Omental fat pad (tissue), 4 donors: ENCODE measurements around the gene SCIN. TPM values are rescaled to one million over a fixed set of nuclear protein-coding genes. Genes with fewer than 3 reads are reported as not detected.
"Not testable (repeated sequence)": the region's sequence is repeated elsewhere in the genome, so short reads cannot be mapped to it uniquely, and the experiment has no call there.

Source experiments
- ATAC-seq: fragments of 150-250 bp; one replicate; pipeline ENCODE4 v1.9.1; 2016; ENCODE audit warnings: mild to moderate bottlenecking, moderate library complexity; ENCODE audit not compliant: low FRiP score
- DNase-seq: peaks from one replicate; pipeline ENCODE4 v3.0.0-alpha.2; 2019; ENCODE audit warnings: low spot score
- total RNA-seq, 4 donors: library from RNA; depleted of rRNA; stranded (reverse); fragments of >200 nt; gene quantifications; one replicate each; pipeline ENCODE4 v1.1.0, GENCODE V29; 2016
- TF ChIP-seq, protein P1 (sequence below), 3 donors: fragments of 450-650 bp; IDR thresholded peaks; one replicate each; pipeline ENCODE4 v1.5.1; 2016 to 2017; ENCODE audit warnings: antibody characterized with exemption in 3 of 3, mild to moderate bottlenecking in 3 of 3, moderate library complexity in 2 of 3

SCIN gene
- total RNA-seq, 4 donors from 2014 or later = 1.4 to 15.7 (median 7.9) TPM

DNA sequence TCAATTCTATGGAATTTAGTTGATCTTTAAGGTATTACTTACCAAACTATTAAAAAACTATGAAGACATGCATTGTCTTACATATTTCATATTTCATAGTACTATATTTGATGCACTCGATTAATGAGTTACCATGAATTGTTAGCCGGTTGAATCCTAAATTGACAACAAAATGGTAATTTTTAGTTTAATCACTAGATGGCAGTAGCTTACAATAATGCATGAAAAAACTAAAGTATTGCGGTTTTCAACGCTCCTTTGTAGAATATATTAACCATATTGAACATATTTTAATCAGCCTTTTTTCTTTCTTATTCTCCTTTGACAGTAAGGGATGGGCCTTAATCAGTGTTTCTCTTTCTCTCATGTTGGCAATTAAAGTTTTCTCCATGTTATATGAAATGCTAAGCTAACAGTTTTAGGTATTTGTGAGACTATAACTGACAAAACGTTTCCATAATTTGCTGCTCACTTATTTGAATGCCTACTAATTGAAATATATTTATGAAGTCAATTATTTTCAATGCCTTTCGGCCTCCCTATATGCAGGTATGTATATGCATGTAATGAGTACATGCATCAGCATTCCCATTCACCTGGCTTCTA lies 68.4 kb downstream of the SCIN start:
- ATAC-seq (no peak), DNase-seq (no peak)
- TF ChIP-seq, protein P1, sequence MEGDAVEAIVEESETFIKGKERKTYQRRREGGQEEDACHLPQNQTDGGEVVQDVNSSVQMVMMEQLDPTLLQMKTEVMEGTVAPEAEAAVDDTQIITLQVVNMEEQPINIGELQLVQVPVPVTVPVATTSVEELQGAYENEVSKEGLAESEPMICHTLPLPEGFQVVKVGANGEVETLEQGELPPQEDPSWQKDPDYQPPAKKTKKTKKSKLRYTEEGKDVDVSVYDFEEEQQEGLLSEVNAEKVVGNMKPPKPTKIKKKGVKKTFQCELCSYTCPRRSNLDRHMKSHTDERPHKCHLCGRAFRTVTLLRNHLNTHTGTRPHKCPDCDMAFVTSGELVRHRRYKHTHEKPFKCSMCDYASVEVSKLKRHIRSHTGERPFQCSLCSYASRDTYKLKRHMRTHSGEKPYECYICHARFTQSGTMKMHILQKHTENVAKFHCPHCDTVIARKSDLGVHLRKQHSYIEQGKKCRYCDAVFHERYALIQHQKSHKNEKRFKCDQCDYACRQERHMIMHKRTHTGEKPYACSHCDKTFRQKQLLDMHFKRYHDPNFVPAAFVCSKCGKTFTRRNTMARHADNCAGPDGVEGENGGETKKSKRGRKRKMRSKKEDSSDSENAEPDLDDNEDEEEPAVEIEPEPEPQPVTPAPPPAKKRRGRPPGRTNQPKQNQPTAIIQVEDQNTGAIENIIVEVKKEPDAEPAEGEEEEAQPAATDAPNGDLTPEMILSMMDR (IDR thresholded peaks at IDR 0.05) = no peak

DNA sequence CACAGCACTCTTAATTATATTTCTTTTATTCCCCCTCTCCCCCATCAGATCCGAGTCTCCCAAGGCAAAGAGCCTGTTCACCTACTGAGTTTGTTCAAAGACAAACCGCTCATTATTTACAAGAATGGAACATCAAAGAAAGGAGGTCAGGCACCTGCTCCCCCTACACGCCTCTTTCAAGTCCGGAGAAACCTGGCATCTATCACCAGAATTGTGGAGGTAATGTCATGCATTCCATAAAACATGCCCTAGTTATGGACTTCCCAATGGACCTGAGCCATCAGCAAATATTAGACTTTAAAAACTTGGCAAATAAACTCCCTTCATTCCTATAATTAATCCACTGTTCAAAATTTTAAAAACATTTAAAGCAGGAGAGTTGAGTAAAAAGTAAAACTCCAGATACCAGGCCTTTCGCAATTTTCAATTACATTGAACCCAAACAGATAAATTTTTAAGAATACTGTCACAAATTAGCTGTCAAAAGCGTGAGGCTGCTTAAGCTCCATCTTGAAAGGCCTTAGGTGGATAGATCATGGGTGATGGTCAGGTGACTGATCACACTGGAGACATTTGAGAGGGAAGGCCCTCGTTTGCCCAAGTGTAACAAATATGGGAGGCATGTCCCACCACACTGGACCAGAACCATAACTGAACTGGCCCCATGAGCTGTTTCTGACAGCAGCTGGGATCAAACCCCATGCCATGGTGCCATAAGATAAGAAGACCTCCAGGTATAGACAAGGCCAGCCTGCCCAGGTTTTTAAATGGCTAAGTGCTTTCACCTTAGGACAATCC lies 70.0 kb downstream of the SCIN start:
- no peak for ATAC-seq
- no peak for DNase-seq
- TF ChIP-seq, protein P1 (IDR thresholded peaks at IDR 0.05) = no peak

DNA sequence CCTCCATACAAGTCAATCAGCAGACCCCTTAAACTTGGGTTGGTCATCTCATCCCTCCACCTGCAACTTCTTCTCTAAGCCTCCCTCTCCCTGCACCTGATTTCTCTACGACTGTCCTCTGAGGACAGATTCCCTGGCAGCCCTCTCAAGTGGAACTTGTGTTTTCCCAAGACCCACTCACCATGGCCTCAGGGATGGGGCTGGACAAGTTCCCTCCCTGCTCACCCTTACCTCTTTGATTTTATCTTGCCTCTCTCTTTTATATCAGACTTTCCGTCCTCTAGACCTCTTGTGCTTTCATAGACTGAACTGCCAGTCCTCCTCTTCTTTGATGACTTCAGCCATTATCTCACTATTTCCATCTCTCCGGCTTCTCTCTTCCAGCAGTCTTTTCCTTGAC lies 70.7 kb downstream of the SCIN start:
- DNase-seq (no peak), ATAC-seq (no peak)
- TF ChIP-seq, protein P1 (IDR thresholded peaks at IDR 0.05) = no peak

DNA sequence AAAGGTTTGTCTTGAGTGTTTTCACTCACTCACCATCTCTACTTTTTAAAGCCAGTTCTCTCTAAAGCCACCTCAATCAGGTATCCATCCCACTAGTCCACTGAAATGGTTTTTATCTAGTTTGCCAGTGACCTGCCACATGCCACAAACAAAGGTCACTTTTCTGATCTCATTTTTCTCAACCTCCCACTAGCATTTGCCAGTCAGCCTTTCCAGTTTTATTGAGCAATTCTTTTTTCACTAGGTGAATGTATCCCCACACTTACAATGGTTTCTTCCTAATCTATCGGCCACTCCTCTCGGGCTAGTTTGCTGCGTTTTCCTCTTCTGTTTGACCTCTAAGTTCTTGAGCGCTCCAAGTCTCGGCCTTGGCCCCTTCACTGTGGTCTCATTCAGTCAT lies 72.0 kb downstream of the SCIN start:
- no peak for ATAC-seq
- no peak for DNase-seq
- TF ChIP-seq, protein P1 (IDR thresholded peaks at IDR 0.05) = no peak

DNA sequence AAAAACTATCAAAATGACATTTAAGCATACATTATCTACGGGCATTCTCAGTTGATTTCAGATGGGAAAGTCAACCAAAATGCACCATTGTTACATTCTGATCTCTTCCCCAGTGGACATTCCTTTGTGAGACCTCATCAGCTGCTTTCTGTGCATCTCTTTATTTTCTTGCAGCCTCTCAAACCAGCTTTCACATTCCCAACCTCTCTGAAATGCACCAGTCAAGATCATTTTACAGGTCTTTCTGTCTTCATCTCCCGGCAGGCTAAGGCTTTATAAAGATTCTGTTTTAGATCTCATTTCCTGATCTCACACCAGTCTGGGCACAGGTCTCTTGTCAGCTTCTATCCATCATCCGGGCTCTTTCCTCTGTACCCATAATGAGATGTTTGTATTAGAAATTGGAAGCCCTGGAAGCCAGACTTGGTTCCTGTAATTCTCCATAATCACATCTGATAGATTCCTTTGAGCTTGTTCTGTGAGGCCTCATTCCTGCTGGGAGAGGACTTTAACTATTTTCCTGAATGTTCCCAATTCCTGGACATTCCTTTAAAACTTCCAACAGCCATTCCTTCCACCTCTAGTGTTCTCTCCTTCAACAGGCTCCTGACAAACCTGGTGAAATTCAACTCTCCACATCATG lies 72.6 kb downstream of the SCIN start:
- DNase-seq (no peak), ATAC-seq (no peak)
- TF ChIP-seq, protein P1 (IDR thresholded peaks at IDR 0.05) = no peak

DNA sequence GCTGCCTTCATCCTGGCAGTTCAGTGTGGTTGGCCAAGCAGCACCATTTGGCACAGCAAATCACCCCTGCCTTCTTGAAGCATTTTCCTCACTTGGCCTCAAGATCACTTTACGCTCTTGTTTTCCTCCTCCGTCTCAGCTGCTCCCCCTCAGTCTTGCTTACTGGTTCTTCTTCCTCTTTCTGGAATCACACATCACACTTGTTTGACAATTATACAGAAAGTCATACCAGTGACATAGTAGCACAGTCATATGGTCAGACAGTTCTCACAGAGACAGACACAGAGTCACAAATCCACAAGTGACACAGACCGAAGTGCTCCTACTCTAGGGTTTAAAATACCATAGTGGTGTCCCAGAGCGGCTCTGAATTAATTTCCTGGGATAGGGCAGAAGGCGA lies 73.1 kb downstream of the SCIN start:
- DNase-seq (no peak), ATAC-seq (no peak)
- TF ChIP-seq, protein P1 (IDR thresholded peaks at IDR 0.05) = no peak

DNA sequence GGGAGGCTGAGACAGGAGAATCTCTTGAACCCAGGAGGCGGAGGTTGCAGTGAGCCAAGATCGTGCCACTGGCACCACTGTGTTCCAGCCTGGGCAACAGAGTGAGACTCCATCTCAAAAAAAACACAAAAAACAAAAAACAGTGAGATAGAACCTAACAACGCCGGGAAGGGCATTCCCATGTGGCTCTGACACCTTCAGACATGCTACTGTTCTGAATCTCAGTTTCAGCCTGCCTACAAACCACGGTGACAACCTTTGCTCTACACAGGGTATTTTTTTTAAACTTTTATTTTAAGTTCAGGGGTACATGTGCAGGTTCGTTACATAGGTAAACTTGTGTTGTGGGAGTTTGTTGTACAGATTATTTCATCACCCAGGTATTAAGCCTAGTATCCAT lies 74.7 kb downstream of the SCIN start:
- ATAC-seq, DNase-seq: not testable (repeated sequence)
